Measurements from ENCODE around the gene ZFP2. TPM values are rescaled to one million over a fixed set of nuclear protein-coding genes. Genes with fewer than 3 reads are reported as not detected.
"Not testable (repeated sequence)": the region's sequence is repeated elsewhere in the genome, so short reads cannot be mapped to it uniquely, and the experiment has no call there.

ZFP2 gene
- total and polyA plus RNA-seq, 7 donors, result 0.70 to 5.4 (median 3.7) TPM; not detected in 1

GRCh38 chr5:178870411-178870810 is 25.3 kb upstream of the ZFP2 start:
- peaks cover 17 to 97% (median 58%) of the 10 kb centered on the region in 4 donors for H3K36me3 ChIP-seq
- peaks cover 0 to 9% (median 3%) of the 10 kb centered on the region in 4 donors for H3K9me3 ChIP-seq
- 98% methylated on average over 8 of the region's 8 CpGs for WGBS, 2 donors

GRCh38 chr5:178872302-178872701 is 23.4 kb upstream of the ZFP2 start:
- TF ChIP-seq POLR2A (IDR thresholded peaks at IDR 0.05) (no peak), EP300 (IDR thresholded peaks at IDR 0.05) (no peak), POLR2AphosphoS5 (IDR thresholded peaks at IDR 0.05) (no peak), CTCF (IDR thresholded peaks at IDR 0.05) (no peak)
- Histone ChIP-seq H3K27ac (no peak overlapping the region), H3K27me3 (no peaks in the 10 kb centered on the region), H3K4me3 (no peak overlapping the region), H3K4me1 (no peaks in the 10 kb centered on the region), H3K9me3 (peaks cover 0 to 18% (median 10%) of the 10 kb centered on the region in 4 donors), H3K36me3 (peaks cover 11 to 97% (median 58%) of the 10 kb centered on the region in 4 donors)
- 93 to 97% methylated on average over 1 of the region's 1 CpG for WGBS, 2 donors
- no peak for DNase-seq
- intact Hi-C loops (cut with DNase I), result no loop called here

More at GRCh38 chr5:178870411-178870810, 25.3 kb upstream of the ZFP2 start:
- DNase-seq, result no peak
- TF ChIP-seq POLR2A (IDR thresholded peaks at IDR 0.05), result no peak
- no peak for TF ChIP-seq EP300 (IDR thresholded peaks at IDR 0.05)
- no peak for TF ChIP-seq CTCF (IDR thresholded peaks at IDR 0.05)
- TF ChIP-seq POLR2AphosphoS5 (IDR thresholded peaks at IDR 0.05), result no peak
- Histone ChIP-seq H3K4me1 (no peaks in the 10 kb centered on the region), H3K4me3 (no peak overlapping the region), H3K27me3 (no peaks in the 10 kb centered on the region), H3K27ac (no peak overlapping the region)
- intact Hi-C loops (cut with DNase I), result no loop called here

GRCh38 chr5:178883115-178883694 is 12.5 kb upstream of the ZFP2 start:
- H3K27me3 ChIP-seq; H3K27ac ChIP-seq; DNase-seq; intact Hi-C loops (cut with DNase I); H3K4me3 ChIP-seq; H3K4me1 ChIP-seq: not testable (repeated sequence)
- Histone ChIP-seq H3K36me3 (peaks cover 16 to 96% (median 64%) of the 10 kb centered on the region in 4 donors), H3K9me3 (peaks cover 13 to 55% (median 52%) of the 10 kb centered on the region in 4 donors)
- WGBS, 2 donors, result 96 to 97% methylated on average over 4 of the region's 4 CpGs

- no peaks in the 10 kb centered on the region for H3K27me3 ChIP-seq
- H3K4me1 ChIP-seq, result no peaks in the 10 kb centered on the region
- WGBS, 2 donors, result 97 to 100% methylated on average over 6 of the region's 6 CpGs
- no peak for DNase-seq
- intact Hi-C loops (cut with DNase I), result no loop called here
- no peak overlapping the region for H3K4me3 ChIP-seq
- peaks cover 16 to 90% (median 63%) of the 10 kb centered on the region in 4 donors for H3K36me3 ChIP-seq
- H3K27ac ChIP-seq, result no peak overlapping the region
- H3K9me3 ChIP-seq, result peaks cover 13 to 54% (median 50%) of the 10 kb centered on the region in 4 donors
- no peak for TF ChIP-seq POLR2AphosphoS5 (IDR thresholded peaks at IDR 0.05)
- no peak for TF ChIP-seq CTCF (IDR thresholded peaks at IDR 0.05)
- no peak for TF ChIP-seq POLR2A (IDR thresholded peaks at IDR 0.05)
- no peak for TF ChIP-seq EP300 (IDR thresholded peaks at IDR 0.05)
Observed at GRCh38 chr5:178883815-178884430, 11.8 kb upstream of the ZFP2 start.

- 92 to 97% methylated on average over 5 of the region's 5 CpGs for WGBS, 2 donors
- Histone ChIP-seq H3K4me1 (peaks cover 0 to 14% (median 6%) of the 10 kb centered on the region in 4 donors), H3K27ac (no peak overlapping the region), H3K9me3 (no peaks in the 10 kb centered on the region), H3K4me3 (no peak overlapping the region), H3K27me3 (no peaks in the 10 kb centered on the region), H3K36me3 (peaks cover 0 to 6% (median 0%) of the 10 kb centered on the region in 4 donors)
- intact Hi-C loops (cut with DNase I), result loop anchor here (5.0 kb wide), 1 partner anchor 43 kb away; the partner anchor contains the start of gene ZNF454
- no peak for DNase-seq
- no peak for TF ChIP-seq POLR2AphosphoS5 (IDR thresholded peaks at IDR 0.05)
- TF ChIP-seq EP300 (IDR thresholded peaks at IDR 0.05), result no peak
- no peak for TF ChIP-seq CTCF (IDR thresholded peaks at IDR 0.05)
- no peak for TF ChIP-seq POLR2A (IDR thresholded peaks at IDR 0.05)
Observed at GRCh38 chr5:178899289-178899688, 3.6 kb downstream of the ZFP2 start.

Data from sigmoid colon (tissue), 7 donors.